Coronary artery (tissue), 2 donors: Measurements from ENCODE around the gene ATF6B.

Experiments used
- DNase-seq: peaks from one replicate; pipeline ENCODE4 v3.0.0-alpha.2; 2017; ENCODE audit warnings: low spot score
- H3K27ac ChIP-seq, 2 donors: fragments of 200-600 bp; sonication (generic); one replicate each; pipeline ENCODE4 v1.5.1; 2016 to 2019
- H3K4me3 ChIP-seq: fragments of 200-600 bp; sonication (generic); 2 replicates; pipeline ENCODE4 v1.5.1; 2016; ENCODE audit warnings: mild to moderate bottlenecking, moderate library complexity
- TF ChIP-seq, protein P1 (sequence below): fragments of 200-600 bp; sonication (generic); IDR thresholded peaks from one replicate; pipeline ENCODE4 v1.5.1; 2019; ENCODE audit warnings: antibody characterized with exemption

The ATF6B gene

GRCh38 chr6:32118782-32119628 is 9.0 kb downstream of the ATF6B start:
- no peak overlapping the region for H3K4me3 ChIP-seq
- DNase-seq = no peak
- TF ChIP-seq, protein P1, sequence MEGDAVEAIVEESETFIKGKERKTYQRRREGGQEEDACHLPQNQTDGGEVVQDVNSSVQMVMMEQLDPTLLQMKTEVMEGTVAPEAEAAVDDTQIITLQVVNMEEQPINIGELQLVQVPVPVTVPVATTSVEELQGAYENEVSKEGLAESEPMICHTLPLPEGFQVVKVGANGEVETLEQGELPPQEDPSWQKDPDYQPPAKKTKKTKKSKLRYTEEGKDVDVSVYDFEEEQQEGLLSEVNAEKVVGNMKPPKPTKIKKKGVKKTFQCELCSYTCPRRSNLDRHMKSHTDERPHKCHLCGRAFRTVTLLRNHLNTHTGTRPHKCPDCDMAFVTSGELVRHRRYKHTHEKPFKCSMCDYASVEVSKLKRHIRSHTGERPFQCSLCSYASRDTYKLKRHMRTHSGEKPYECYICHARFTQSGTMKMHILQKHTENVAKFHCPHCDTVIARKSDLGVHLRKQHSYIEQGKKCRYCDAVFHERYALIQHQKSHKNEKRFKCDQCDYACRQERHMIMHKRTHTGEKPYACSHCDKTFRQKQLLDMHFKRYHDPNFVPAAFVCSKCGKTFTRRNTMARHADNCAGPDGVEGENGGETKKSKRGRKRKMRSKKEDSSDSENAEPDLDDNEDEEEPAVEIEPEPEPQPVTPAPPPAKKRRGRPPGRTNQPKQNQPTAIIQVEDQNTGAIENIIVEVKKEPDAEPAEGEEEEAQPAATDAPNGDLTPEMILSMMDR = peak; percentile 73
- H3K27ac ChIP-seq = peak overlapping the region in 1 of 2 donors; percentile 77

- DNase-seq = no peak
- no peak overlapping the region for H3K27ac ChIP-seq
- TF ChIP-seq, protein P1 = no peak
- no peak overlapping the region for H3K4me3 ChIP-seq
These were observed 10.6 kb downstream of the ATF6B start for GRCh38 chr6:32117461-32117860.

- no peak overlapping the region for H3K27ac ChIP-seq
- TF ChIP-seq, protein P1 = no peak
- H3K4me3 ChIP-seq = no peak overlapping the region
- no peak for DNase-seq
These were observed 11.4 kb downstream of the ATF6B start for GRCh38 chr6:32116674-32117073.

- Histone ChIP-seq H3K4me3 (no peak overlapping the region), H3K27ac (peak overlapping the region in 1 of 2 donors; percentile 48)
- no peak for DNase-seq
- TF ChIP-seq, protein P1 = no peak
These were observed 12.4 kb downstream of the ATF6B start for GRCh38 chr6:32115623-32116022.

- TF ChIP-seq, protein P1 = no peak
- Histone ChIP-seq H3K27ac (peak overlapping the region in 1 of 2 donors; percentile 88), H3K4me3 (no peak overlapping the region)
- no peak for DNase-seq
These were observed 13.2 kb downstream of the ATF6B start for GRCh38 chr6:32114796-32115195.

GRCh38 chr6:32113386-32114352 is 14.4 kb downstream of the ATF6B start:
- H3K4me3 ChIP-seq = no peak overlapping the region
- peak overlapping the region; percentile 51 to 88 for H3K27ac ChIP-seq
- TF ChIP-seq, protein P1 = no peak
- peak; percentile 97 for DNase-seq
